RWPE2 (cell line): ENCODE measurements around the gene MRPL9.

Experiments
- ATAC-seq: fragments of 200-7000 bp; cut with Tn5 transposase; 3 replicates; pipeline ENCODE4 v1.9.1; 2021; ENCODE audit warnings: low read depth
- DNase-seq: peaks from one replicate; pipeline ENCODE4 v3.0.0-alpha.2; 2020; ENCODE audit warnings: low spot score
- H3K27ac ChIP-seq: fragments of 450-650 bp; 2 replicates; pipeline ENCODE4 v1.5.1; 2017; ENCODE audit warnings: mild to moderate bottlenecking; ENCODE audit not compliant: poor library complexity, severe bottlenecking
- H3K27me3 ChIP-seq: fragments of 250-450 bp; sonication (Bioruptor Pico); 2 replicates; pipeline ENCODE4 v1.5.1; 2021; ENCODE audit warnings: mild to moderate bottlenecking, moderate library complexity; ENCODE audit not compliant: insufficient read depth, poor library complexity, severe bottlenecking
- H3K36me3 ChIP-seq: fragments of 250-450 bp; sonication (Bioruptor Pico); 2 replicates; pipeline ENCODE4 v1.5.1; 2020; ENCODE audit warnings: low read depth, mild to moderate bottlenecking, moderate library complexity
- H3K4me1 ChIP-seq: fragments of 250-450 bp; sonication (Bioruptor Pico); 2 replicates; pipeline ENCODE4 v1.5.1; 2021; ENCODE audit warnings: mild to moderate bottlenecking, moderate library complexity; ENCODE audit not compliant: insufficient read depth, poor library complexity, severe bottlenecking
- H3K4me3 ChIP-seq: fragments of 250-450 bp; sonication (Bioruptor Pico); 2 replicates; pipeline ENCODE4 v1.5.1; 2021; ENCODE audit warnings: mild to moderate bottlenecking, moderate library complexity; ENCODE audit not compliant: severe bottlenecking
- H3K9me3 ChIP-seq: fragments of 250-450 bp; sonication (Bioruptor Pico); 2 replicates; pipeline ENCODE4 v1.5.1; 2021; ENCODE audit warnings: mild to moderate bottlenecking, moderate library complexity; ENCODE audit not compliant: severe bottlenecking
- TF ChIP-seq, protein P1 (sequence below): fragments of 450-650 bp; IDR thresholded peaks from one replicate; pipeline ENCODE4 v1.5.1; 2017; ENCODE audit warnings: mild to moderate bottlenecking, moderate library complexity; ENCODE audit not compliant: poor library complexity, severe bottlenecking

MRPL9 gene

DNA sequence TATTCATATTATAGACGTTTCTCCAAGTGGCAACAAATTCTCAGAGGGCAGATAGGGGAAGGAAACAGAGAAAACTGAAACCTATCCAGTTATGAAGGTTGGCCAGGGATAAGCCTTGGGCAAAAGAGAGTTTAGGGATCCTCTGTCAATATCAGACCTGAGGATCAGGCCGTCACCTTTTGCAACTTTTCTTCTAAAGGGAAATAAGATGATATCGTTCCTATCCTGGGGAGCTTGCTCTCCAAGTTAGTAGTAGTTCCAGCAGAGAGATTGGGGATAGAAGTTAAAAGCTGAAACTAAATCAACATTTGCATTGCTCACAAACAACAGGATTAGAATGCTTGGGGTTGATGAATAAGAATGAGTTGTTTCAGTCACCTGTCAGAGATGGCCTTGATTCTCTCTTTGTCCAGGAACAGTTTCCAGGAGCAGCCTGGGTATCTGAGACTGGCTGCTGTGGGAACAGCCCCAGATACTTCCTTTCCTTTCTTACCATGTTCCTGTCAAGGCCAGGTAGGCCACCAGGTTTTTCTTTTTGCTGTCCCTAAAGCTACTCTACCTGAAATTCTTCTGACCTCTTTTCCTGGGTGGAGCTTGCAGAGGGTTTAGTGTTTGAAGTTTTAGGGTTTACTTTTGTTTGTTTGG is 39.4 kb downstream of the MRPL9 start:
- Histone ChIP-seq H3K27ac (no peak overlapping the region), H3K4me3 (no peak overlapping the region), H3K9me3 (no peaks in the 10 kb centered on the region), H3K36me3 (no peaks in the 10 kb centered on the region), H3K4me1 (no peaks in the 10 kb centered on the region), H3K27me3 (no peaks in the 10 kb centered on the region)
- DNase-seq = no peak
- ATAC-seq = no peak
- TF ChIP-seq, protein P1, sequence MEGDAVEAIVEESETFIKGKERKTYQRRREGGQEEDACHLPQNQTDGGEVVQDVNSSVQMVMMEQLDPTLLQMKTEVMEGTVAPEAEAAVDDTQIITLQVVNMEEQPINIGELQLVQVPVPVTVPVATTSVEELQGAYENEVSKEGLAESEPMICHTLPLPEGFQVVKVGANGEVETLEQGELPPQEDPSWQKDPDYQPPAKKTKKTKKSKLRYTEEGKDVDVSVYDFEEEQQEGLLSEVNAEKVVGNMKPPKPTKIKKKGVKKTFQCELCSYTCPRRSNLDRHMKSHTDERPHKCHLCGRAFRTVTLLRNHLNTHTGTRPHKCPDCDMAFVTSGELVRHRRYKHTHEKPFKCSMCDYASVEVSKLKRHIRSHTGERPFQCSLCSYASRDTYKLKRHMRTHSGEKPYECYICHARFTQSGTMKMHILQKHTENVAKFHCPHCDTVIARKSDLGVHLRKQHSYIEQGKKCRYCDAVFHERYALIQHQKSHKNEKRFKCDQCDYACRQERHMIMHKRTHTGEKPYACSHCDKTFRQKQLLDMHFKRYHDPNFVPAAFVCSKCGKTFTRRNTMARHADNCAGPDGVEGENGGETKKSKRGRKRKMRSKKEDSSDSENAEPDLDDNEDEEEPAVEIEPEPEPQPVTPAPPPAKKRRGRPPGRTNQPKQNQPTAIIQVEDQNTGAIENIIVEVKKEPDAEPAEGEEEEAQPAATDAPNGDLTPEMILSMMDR = no peak

GRCh38 chr1:151721788-151722510 is 41.3 kb downstream of the MRPL9 start:
- peaks cover 6% of the 10 kb centered on the region for H3K27me3 ChIP-seq
- H3K4me3 ChIP-seq = peak overlapping the region; percentile 34

DNA sequence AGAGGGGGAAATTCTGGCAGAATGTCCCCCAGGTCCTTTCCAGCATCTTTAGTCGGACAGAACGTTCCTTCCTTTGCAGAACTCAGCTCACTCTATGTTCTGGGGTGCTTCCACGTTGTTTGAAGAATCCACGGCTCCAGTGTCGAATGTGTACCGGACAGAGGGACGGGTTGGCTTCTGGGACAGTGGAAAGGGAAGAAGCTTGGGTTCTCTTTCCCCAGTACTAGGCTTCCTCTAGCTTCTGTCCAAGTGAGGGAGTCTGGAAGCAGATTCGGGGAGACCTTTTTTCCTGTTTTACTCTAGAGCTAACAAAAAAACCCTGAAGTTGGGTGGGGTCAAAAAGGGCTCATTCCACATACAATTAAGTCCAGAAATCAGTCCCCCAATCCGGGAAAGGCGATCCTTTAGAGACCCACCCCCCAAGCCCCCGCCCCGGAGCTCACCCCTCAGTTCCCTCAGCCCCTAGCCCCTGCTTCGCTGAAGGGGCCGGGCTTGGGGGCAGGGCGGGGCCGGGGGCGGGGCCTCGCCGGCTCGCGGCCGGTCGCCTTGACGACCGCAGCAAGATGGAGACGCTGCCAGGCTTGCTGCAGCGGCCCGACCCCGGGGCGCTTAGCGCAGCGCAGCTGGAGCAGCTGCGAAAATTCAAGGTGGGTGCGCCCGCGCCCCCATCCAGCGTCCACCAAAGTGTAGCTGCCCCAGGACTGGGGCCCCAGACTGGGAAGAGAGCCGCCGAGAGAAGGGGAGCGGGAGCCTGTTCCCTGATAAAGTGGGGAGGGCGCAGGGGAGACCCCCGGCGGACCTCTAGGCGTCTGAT is 42.1 kb downstream of the MRPL9 start, which contains the start of gene RIIAD1:
Gene RIIAD1, plus strand, starts transcription at position 549 of the 814 bp plus-strand sequence. Its CDS starts 15 bp downstream, at position 564.
- no peaks in the 10 kb centered on the region for H3K9me3 ChIP-seq
- DNase-seq (no peak), ATAC-seq (peak; percentile 75)
- TF ChIP-seq, protein P1 = peak; percentile 46
- H3K4me3 ChIP-seq = peak within 1 kb of the TSS; percentile 34
- H3K27me3 ChIP-seq = peaks cover 7% of the 10 kb centered on the region
- H3K27ac ChIP-seq = no peak within 1 kb of the TSS
- no peaks in the 10 kb centered on the region for H3K4me1 ChIP-seq
- no peaks in the 10 kb centered on the region for H3K36me3 ChIP-seq

More at GRCh38 chr1:151721788-151722510, 41.3 kb downstream of the MRPL9 start:
- no peak; the same call in 2 of the 3 replicates for ATAC-seq
- TF ChIP-seq, protein P1 = peak; percentile 16
- Histone ChIP-seq H3K27ac (no peak overlapping the region), H3K4me1 (no peaks in the 10 kb centered on the region), H3K36me3 (no peaks in the 10 kb centered on the region), H3K9me3 (no peaks in the 10 kb centered on the region)
- no peak for DNase-seq

DNA sequence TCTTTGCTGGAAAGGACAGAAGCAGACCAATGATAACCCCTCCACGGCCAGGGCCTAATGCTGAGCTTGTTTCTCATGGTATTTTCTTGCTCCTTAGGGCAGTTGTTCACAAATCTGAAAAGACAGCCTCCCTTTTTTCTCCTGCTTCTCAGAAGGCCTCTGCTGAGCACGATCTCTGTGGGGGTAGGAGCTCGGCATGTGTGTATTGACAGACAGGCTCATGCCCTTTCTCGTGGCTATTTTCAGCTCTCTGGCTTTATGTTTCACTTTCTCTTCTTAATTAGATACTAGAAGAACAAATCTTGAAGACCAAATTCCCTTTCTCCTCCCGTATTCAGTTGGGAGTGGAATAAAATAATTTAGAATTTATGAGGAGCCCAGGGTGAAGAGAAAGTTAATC is 42.7 kb downstream of the MRPL9 start:
- H3K27ac ChIP-seq = no peak overlapping the region
- ATAC-seq = no peak
- DNase-seq = no peak
- TF ChIP-seq, protein P1 = no peak
- H3K4me1 ChIP-seq = no peaks in the 10 kb centered on the region
- H3K4me3 ChIP-seq = no peak overlapping the region
- peaks cover 7% of the 10 kb centered on the region for H3K27me3 ChIP-seq
- no peaks in the 10 kb centered on the region for H3K36me3 ChIP-seq
- no peaks in the 10 kb centered on the region for H3K9me3 ChIP-seq
